SU-DHL-6 (cell line): Measurements from ENCODE around the gene AP2A2.

Source experiments
- H2AFZ ChIP-seq: fragments of 200-600 bp; sonication (generic); 2 replicates; pipeline ENCODE4 v1.6.1; 2014; ENCODE audit warnings: low read depth, mild to moderate bottlenecking, moderate library complexity, mixed read lengths, antibody characterized with exemption, low read length; ENCODE audit not compliant: severe bottlenecking
- H3F3A ChIP-seq: fragments of 200-600 bp; shearing (Covaris generic); 2 replicates; pipeline ENCODE4 v1.6.0; 2016; ENCODE audit warnings: antibody characterized with exemption, mild to moderate bottlenecking; ENCODE audit not compliant: insufficient read depth
- H3K27ac ChIP-seq: fragments of 200-600 bp; sonication (generic); 2 replicates; pipeline ENCODE4 v1.5.1; 2016; ENCODE audit warnings: low read depth, mild to moderate bottlenecking, low read length, moderate library complexity, mixed read lengths
- H3K27me3 ChIP-seq: fragments of 200-600 bp; sonication (generic), shearing (Covaris generic); 2 replicates; pipeline ENCODE4 v1.6.0; 2014; ENCODE audit warnings: mild to moderate bottlenecking, low read length
- H3K36me3 ChIP-seq: fragments of 200-600 bp; sonication (generic); 2 replicates; pipeline ENCODE4 v1.6.1; 2014; ENCODE audit warnings: mild to moderate bottlenecking, low read length, mixed read lengths
- H3K4me2 ChIP-seq: fragments of 300-600, 200-600 bp; shearing (Covaris generic), sonication (generic); 2 replicates; pipeline ENCODE4 v1.6.0; 2014; ENCODE audit warnings: low read length, low read depth, mild to moderate bottlenecking; ENCODE audit not compliant: poor library complexity, severe bottlenecking
- H3K4me3 ChIP-seq: fragments of 200-600 bp; sonication (generic); 2 replicates; pipeline ENCODE4 v1.5.1; 2014; ENCODE audit warnings: antibody characterized with exemption, low read length, mild to moderate bottlenecking, mixed read lengths; ENCODE audit not compliant: insufficient read depth, poor library complexity, severe bottlenecking
- H3K79me2 ChIP-seq: fragments of 200-600 bp; sonication (generic); 2 replicates; pipeline ENCODE4 v1.6.1; 2014; ENCODE audit warnings: mild to moderate bottlenecking, low read length, moderate library complexity; ENCODE audit not compliant: insufficient read depth
- H3K9ac ChIP-seq: fragments of 200-600 bp; sonication (generic); 2 replicates; pipeline ENCODE4 v1.7.0; 2014; ENCODE audit warnings: mild to moderate bottlenecking, low read length
- H3K9me2 ChIP-seq: fragments of 200-600 bp; sonication (generic); replicated peaks from 2 replicates; pipeline ENCODE4 v1.6.1; 2014; ENCODE audit warnings: low read length; ENCODE audit not compliant: insufficient read depth
- H3K9me3 ChIP-seq: fragments of 200-600 bp; sonication (generic); 2 replicates; pipeline ENCODE4 v1.6.1; 2014; ENCODE audit warnings: low read length, mixed read lengths; ENCODE audit not compliant: insufficient read depth
- H4K20me1 ChIP-seq: fragments of 200-600 bp; sonication (generic); 2 replicates; pipeline ENCODE4 v1.6.1; 2014; ENCODE audit warnings: low read depth, mild to moderate bottlenecking, antibody characterized with exemption, low read length, moderate library complexity, mixed read lengths
- EZH2phosphoT487 ChIP-seq: fragments of 200-600 bp; sonication (generic), shearing (Covaris generic); conservative IDR thresholded peaks from 2 replicates; pipeline ENCODE4 v1.6.1; 2018; ENCODE audit warnings: mild to moderate bottlenecking, antibody characterized with exemption, low read length, moderate library complexity, mixed read lengths
- TF ChIP-seq, protein P1 (sequence below): fragments of 200-600 bp; sonication (generic); IDR thresholded peaks from one replicate; pipeline ENCODE4 v1.5.1; 2017; ENCODE audit warnings: antibody characterized with exemption, mild to moderate bottlenecking, low read length, moderate library complexity; ENCODE audit not compliant: insufficient read depth, poor library complexity, severe bottlenecking

Gene AP2A2

DNA sequence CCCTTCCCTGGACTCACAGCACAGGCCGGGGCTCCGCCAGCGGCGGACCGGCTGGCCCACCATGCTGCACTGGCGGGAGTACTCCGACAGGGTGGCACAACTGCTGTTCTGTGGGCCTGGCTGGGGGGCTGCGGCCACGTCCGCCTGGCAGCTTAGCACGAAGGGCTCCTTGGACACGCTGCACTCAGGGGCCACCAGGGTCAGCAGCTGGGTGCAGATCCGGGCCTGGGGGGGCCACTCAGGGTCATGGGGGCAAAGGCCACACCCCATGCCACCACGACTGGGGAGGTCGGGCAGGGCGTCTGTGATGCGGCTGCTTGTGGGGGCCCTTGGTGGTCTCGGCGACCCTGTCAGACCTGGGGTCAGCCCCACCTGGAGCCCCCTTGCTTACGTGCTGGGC is 104.9 kb downstream of the AP2A2 start:
- no peaks in the 10 kb centered on the region for H3K27me3 ChIP-seq
- H3K36me3 ChIP-seq = no peaks in the 10 kb centered on the region
- no peaks in the 10 kb centered on the region for H3K9me3 ChIP-seq
- no peaks in the 10 kb centered on the region for H4K20me1 ChIP-seq
- H3K9me2 ChIP-seq = no peaks in the 10 kb centered on the region
- TF ChIP-seq, protein P1, sequence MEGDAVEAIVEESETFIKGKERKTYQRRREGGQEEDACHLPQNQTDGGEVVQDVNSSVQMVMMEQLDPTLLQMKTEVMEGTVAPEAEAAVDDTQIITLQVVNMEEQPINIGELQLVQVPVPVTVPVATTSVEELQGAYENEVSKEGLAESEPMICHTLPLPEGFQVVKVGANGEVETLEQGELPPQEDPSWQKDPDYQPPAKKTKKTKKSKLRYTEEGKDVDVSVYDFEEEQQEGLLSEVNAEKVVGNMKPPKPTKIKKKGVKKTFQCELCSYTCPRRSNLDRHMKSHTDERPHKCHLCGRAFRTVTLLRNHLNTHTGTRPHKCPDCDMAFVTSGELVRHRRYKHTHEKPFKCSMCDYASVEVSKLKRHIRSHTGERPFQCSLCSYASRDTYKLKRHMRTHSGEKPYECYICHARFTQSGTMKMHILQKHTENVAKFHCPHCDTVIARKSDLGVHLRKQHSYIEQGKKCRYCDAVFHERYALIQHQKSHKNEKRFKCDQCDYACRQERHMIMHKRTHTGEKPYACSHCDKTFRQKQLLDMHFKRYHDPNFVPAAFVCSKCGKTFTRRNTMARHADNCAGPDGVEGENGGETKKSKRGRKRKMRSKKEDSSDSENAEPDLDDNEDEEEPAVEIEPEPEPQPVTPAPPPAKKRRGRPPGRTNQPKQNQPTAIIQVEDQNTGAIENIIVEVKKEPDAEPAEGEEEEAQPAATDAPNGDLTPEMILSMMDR = no peak
- TF ChIP-seq EZH2phosphoT487 = no peak
- H3K4me2 ChIP-seq = no peak overlapping the region
- no peaks in the 10 kb centered on the region for H3F3A ChIP-seq
- no peak overlapping the region for H3K27ac ChIP-seq
- H3K79me2 ChIP-seq = no peaks in the 10 kb centered on the region
- no peak overlapping the region for H3K4me3 ChIP-seq
- no peak overlapping the region for H2AFZ ChIP-seq
- H3K9ac ChIP-seq = no peak overlapping the region

DNA sequence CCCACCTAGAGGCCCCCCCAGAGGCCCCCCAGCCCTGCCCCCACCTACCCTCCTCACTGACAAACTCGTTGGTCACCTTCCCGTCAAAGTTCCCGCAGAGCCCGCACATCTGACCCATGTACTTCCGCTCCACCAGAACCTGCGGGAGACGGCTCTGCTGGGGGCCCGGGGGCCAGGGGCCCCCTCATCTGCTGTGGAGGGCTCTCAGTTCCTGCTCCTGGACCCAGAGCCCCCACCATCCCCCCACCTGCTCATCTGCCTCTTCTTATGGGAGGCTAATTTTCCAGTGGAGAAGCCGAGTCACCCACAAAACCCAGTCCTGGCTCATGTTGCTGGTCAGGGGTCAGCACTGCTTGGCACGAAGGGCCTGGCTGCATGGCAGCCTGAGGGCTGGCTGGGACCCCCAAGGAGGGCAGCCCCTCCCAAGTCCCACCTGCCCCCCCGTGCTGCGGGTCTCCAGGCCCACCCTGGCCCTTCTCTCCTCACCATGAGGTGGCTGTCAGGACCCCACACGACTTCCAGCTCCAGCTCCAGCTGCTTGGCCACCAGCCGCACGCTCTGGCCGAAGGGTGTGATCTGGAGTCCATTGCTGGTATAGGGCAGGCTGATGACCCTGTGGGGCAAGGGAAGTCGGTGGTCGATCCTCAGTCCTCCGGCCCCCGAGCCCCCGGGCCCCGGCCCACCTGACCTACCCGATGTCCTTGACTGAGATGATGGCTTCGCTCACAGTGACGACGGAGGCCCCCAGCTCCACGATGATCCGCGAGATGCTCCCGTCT is 105.6 kb downstream of the AP2A2 start:
- Histone ChIP-seq H3K27ac (no peak overlapping the region), H4K20me1 (no peaks in the 10 kb centered on the region), H3F3A (no peaks in the 10 kb centered on the region), H3K9me2 (no peaks in the 10 kb centered on the region), H3K36me3 (no peaks in the 10 kb centered on the region), H3K79me2 (no peaks in the 10 kb centered on the region), H3K9me3 (no peaks in the 10 kb centered on the region), H3K27me3 (no peaks in the 10 kb centered on the region), H3K4me2 (no peak overlapping the region), H3K9ac (no peak overlapping the region), H2AFZ (no peak overlapping the region), H3K4me3 (no peak overlapping the region)
- TF ChIP-seq, protein P1 = no peak
- TF ChIP-seq EZH2phosphoT487 = no peak

DNA sequence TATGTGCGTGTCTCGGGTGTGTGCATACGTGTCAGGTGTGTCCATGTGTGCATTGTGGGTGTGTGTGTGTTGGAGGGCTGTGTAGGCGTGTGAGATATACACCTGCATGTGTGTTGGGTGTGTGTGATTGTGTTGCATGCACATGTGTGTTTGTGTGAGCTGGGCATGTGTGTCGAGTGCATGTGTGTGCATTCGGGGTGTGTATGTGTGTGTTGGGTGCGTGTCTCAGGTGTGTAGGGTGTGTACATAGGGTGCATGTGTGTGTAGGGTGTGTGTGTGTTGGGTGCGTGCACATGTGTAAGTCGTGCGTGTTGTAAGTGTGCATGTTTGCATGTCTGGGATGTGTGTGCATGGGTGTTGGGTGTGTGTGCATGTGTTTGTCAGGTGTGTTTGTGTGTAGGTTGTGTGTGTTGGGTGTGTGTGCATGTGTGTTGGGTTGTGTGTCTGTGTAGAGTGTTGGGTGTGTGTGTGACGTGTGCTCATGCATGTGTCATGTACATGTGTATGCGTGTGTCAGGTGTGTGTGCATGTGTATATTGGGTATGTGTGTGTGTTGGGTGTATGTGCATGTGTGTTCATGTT is 106.7 kb downstream of the AP2A2 start:
- no peaks in the 10 kb centered on the region for H3K79me2 ChIP-seq
- no peaks in the 10 kb centered on the region for H3K27me3 ChIP-seq
- no peaks in the 10 kb centered on the region for H3K9me3 ChIP-seq
- H2AFZ ChIP-seq = no peak overlapping the region
- TF ChIP-seq EZH2phosphoT487 = no peak
- H3K27ac ChIP-seq = no peak overlapping the region
- no peaks in the 10 kb centered on the region for H4K20me1 ChIP-seq
- no peak overlapping the region for H3K9ac ChIP-seq
- H3K36me3 ChIP-seq = no peaks in the 10 kb centered on the region
- no peak overlapping the region for H3K4me2 ChIP-seq
- no peaks in the 10 kb centered on the region for H3F3A ChIP-seq
- no peaks in the 10 kb centered on the region for H3K9me2 ChIP-seq
- no peak overlapping the region for H3K4me3 ChIP-seq
